ENCODE results near the gene PILRB. TPM values are rescaled to one million over a fixed set of nuclear protein-coding genes. Genes with fewer than 3 reads are reported as not detected.

The PILRB gene
- total RNA-seq, 1 donor from 2014 or later: 40.1 TPM

- peaks cover 2% of the 10 kb centered on the region for H3K27me3 Mint-ChIP-seq (ENCODE audit: unreplicated experiment)
- no peak overlapping the region for H3K4me3 Mint-ChIP-seq (ENCODE audit: unreplicated experiment)
- no peak overlapping the region for H3K27ac Mint-ChIP-seq (ENCODE audit: unreplicated experiment)
- H3K9me3 Mint-ChIP-seq (ENCODE audit: unreplicated experiment): no peaks in the 10 kb centered on the region
- no peak for TF ChIP-seq CTCF (IDR thresholded peaks at IDR 0.05; ENCODE audit: unreplicated experiment)
- peaks cover 6% of the 10 kb centered on the region for H3K4me1 Mint-ChIP-seq (ENCODE audit: unreplicated experiment)
- no peak for DNase-seq (ENCODE audit: low spot score)
- no peaks in the 10 kb centered on the region for H3K36me3 Mint-ChIP-seq (ENCODE audit: low read depth, unreplicated experiment)
Observed at GRCh38 chr7:100413889-100414288, 56.0 kb downstream of the PILRB start.

GRCh38 chr7:100415448-100415847 is 57.5 kb downstream of the PILRB start:
- Mint-ChIP-seq H3K4me3 (ENCODE audit: unreplicated experiment) (no peak overlapping the region), H3K9me3 (ENCODE audit: unreplicated experiment) (no peaks in the 10 kb centered on the region), H3K27ac (ENCODE audit: unreplicated experiment) (no peak overlapping the region), H3K27me3 (ENCODE audit: unreplicated experiment) (peaks cover 2% of the 10 kb centered on the region), H3K36me3 (ENCODE audit: low read depth, unreplicated experiment) (no peaks in the 10 kb centered on the region), H3K4me1 (ENCODE audit: unreplicated experiment) (peaks cover 11% of the 10 kb centered on the region)
- no peak for DNase-seq (ENCODE audit: low spot score)
- TF ChIP-seq CTCF (IDR thresholded peaks at IDR 0.05; ENCODE audit: unreplicated experiment): no peak

Other genes with a start within 250 kb of the PILRB start
- 71.8 TPM for gene TAF6, start 238.8 kb upstream of the PILRB start, total RNA-seq (ENCODE audit: unreplicated experiment)
- 28.3 TPM for gene CNPY4, start 238.5 kb upstream of the PILRB start, total RNA-seq (ENCODE audit: unreplicated experiment)
- gene MBLAC1, start 231.2 kb upstream of the PILRB start, total RNA-seq (ENCODE audit: unreplicated experiment): 1.6 TPM
- gene LAMTOR4, start 209.2 kb upstream of the PILRB start, total RNA-seq (ENCODE audit: unreplicated experiment): 68.6 TPM
- gene TRAPPC14, start 199.4 kb upstream of the PILRB start, total RNA-seq (ENCODE audit: unreplicated experiment): 30.2 TPM
- gene GAL3ST4, start 189.5 kb upstream of the PILRB start, total RNA-seq (ENCODE audit: unreplicated experiment): 4.4 TPM
- gene GPC2, start 180.7 kb upstream of the PILRB start, total RNA-seq (ENCODE audit: unreplicated experiment): 27.2 TPM
- 1.9 TPM for gene STAG3, start 180.2 kb upstream of the PILRB start, total RNA-seq (ENCODE audit: unreplicated experiment)
- gene PVRIG, start 138.2 kb upstream of the PILRB start, total RNA-seq (ENCODE audit: unreplicated experiment): not detected
- not detected for gene SPDYE3, start 50.4 kb upstream of the PILRB start, total RNA-seq (ENCODE audit: unreplicated experiment)
- 4.2 TPM for gene PILRA, start 15.4 kb downstream of the PILRB start, total RNA-seq (ENCODE audit: unreplicated experiment)
- 2.2 TPM for gene ZCWPW1, start 70.6 kb downstream of the PILRB start, total RNA-seq (ENCODE audit: unreplicated experiment)
- 30.5 TPM for gene MEPCE, start 71.7 kb downstream of the PILRB start, total RNA-seq (ENCODE audit: unreplicated experiment)
- 27.3 TPM for gene PPP1R35, start 78.4 kb downstream of the PILRB start, total RNA-seq (ENCODE audit: unreplicated experiment)
- 4.3 TPM for gene SPACDR, start 106.1 kb downstream of the PILRB start, total RNA-seq (ENCODE audit: unreplicated experiment)
- gene TSC22D4, start 121.1 kb downstream of the PILRB start, total RNA-seq (ENCODE audit: unreplicated experiment): 94.3 TPM
- gene NYAP1, start 125.8 kb downstream of the PILRB start, total RNA-seq (ENCODE audit: unreplicated experiment): 2.2 TPM
- 48.6 TPM for gene AGFG2, start 181.1 kb downstream of the PILRB start, total RNA-seq (ENCODE audit: unreplicated experiment)
- gene SAP25, start 215.8 kb downstream of the PILRB start, total RNA-seq (ENCODE audit: unreplicated experiment): 2.6 TPM
- gene LRCH4, start 228.0 kb downstream of the PILRB start, total RNA-seq (ENCODE audit: unreplicated experiment): 89.7 TPM
- gene FBXO24, start 228.2 kb downstream of the PILRB start, total RNA-seq (ENCODE audit: unreplicated experiment): 1.3 TPM
- 4.4 TPM for gene PCOLCE, start 244.2 kb downstream of the PILRB start, total RNA-seq (ENCODE audit: unreplicated experiment)